Activated T-cell treated with anti-CD3 and anti-CD28 coated beads for 24 hours (primary cell): Measurements from ENCODE around the gene S100A3.

Experiments
- DNase-seq: peaks from one replicate; pipeline ENCODE4 v3.0.0-alpha.2; 2020; ENCODE audit warnings: low read depth

S100A3 gene

DNA sequence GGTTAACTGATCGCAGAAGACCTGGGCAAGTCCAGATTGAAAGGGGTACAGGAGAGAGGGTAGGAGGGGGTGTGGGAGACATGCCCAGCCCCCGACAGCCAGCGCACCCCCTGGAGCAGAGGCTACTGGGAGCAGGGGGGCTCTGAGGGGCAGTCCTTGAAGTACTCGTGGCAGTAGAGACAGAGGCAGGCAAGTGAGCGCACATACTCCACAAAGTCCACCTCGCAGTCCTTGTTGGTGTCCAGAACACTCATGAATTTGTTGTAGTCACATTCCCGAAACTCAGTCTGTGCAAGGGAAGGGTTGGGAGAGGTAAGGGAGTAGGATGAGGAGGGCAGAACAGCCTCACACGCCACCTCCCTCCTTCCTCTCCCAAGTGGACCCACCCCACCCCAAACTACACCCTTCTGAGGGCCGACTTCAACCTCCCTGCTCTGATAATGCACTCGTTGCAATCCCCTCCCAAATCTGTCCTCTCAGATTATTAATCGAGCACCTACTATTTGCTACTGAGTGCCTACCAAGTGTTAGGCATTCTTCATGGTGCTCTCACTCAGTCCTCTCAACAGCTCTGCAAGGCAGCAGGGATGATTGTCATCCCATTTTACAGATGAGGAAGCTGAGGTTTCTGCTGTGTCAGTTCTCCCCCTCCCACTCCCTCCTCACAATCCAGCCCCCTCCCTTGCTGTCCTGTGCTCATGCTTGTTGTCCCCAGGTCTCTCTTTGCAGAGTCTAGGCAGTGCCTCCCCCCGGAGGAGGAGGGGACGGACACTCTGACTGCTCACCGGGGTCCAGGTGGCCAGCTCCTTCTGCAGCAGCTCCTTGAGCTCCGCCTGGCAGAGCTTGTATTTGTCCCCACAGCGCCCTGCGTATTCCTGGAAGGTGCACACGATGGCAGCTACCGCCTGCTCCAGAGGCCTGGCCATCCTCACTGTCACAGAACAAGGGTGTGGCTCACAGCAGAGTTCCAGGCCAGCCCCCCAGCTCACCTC lies 1.2 kb downstream of the S100A3 start:
- DNase-seq = no peak

DNA sequence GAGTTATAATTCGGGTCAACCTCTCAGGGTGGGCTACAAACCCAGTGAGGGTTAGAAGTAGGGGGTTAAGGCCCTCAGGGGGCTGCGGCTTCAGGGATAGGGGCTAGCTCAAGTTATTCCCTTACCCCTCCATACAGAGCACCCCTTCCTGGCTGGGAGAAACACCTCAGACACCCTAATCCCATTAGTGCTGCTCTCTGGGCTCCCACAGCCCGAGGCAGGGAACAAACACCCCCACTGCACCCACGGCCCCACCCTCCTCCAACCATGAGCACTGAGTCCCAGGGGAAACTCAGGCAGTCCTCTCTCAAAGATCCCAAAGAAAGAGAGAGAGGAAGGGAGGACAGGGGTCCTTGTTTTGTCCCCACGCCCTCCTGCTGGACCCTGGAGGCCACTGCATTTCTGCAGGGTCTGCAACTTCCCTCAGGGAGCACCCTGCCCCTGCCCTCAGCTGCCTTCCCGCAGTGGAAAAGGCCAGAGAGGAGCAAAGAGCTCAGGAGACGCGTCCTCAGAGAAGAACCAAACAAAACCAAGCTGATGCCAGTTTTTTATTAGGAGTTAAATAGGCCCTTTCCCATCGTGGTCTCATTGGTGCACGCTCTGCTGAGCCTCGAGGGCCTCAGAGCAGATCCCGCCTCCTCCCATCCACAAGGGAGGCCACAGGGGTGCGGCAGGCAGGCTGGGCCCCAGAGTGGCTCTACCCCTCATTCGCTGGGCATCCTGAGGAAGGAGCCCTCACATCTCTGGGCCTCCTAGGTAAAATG lies 2.1 kb downstream of the S100A3 start:
- no peak for DNase-seq

DNA sequence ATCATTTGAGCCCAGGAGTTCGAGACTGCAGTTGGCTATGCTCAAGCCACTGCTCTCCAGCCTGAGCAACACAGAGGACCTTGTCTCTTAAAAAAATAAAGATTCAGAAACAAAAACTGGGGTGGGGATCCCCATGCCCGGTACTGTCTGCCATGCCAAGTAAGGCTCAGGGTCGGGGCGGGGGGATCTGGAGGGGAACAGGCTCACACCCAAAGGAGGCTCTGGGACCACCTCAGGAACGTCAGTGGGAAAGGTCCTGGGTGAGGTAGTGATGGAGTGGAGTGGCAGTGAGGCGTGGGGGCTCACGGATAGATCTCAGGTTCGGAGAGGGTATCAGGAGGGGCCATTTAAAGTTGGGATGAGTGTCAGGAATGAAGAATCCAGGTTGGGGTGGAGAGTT lies 2.7 kb downstream of the S100A3 start:
- no peak for DNase-seq

DNA sequence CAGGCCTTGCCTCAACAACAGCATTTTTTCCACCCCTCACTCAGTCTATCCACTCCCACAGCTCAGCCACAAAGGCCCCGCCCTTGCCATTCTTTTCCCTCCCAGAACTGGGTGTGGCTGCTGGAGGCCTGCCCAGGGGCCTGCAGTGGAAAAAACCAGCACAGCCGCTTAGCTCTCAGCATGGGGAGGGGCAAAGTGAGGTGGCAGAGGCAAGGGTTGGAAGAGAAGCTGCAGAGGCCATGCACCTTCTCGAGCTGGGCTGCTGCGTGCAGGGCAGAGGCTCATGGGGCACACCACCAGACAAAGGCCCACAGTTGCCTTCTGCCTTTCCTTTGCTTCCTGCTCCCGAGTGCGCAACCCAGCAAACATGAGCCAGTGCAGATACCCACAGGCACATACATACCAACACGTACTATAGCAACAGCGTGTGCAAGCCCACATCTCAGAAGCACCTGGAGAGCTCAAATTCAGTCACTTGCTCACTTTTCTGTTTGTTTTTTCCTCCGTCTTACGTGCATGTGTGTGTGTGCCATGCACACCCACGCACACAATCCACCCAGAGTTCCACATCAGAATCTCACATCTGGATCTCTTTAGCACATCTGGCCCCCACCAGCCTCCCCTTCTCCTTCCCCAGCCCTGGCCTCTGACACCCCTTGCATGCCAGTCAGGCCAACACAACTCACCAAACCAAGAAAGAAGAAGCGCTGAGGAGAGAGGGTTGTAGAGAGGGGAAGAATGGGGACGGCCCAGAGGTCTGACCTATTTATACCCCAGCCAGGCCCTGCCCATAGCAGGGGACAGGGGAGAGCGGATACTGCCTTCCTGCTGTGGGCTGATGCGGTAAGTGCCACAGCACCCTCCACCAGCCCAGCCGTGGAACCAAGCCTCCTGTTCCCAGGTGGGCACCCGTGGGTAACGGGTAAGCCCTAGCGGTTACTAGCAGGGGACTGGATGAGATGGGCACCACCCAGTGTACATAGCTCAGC lies 3.7 kb downstream of the S100A3 start, which contains the start of gene S100A4:
Gene S100A4, minus strand, starts transcription at position 740 of the 989 bp plus-strand sequence. CDS start 1,012 bp downstream, outside the sequence.
- DNase-seq = peak; percentile 94

DNA sequence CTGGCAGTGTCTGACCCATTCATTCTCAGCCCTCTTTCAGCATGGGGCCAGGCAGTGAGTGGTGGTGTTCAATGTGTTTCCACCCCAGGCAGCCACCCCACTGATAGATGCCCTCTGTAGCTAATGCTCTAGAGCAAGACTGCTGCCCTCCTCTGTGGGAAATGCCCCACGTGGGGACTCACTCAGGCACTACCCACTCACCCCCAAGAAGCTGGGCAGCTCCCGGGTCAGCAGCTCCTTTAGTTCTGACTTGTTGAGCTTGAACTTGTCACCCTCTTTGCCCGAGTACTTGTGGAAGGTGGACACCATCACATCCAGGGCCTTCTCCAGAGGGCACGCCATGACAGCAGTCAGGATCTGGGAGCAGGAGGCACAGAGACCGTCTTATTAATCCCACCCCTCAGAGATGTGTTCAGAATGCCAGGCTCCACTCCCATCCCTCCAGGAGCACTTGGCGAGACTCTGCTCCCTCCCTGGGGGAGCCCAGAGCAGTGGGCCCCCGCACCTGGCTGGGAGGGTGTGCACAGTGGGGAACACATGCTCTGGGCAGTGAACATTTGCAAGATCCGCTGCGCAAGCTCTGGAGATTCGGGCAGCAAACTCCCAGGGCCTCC lies 4.5 kb downstream of the S100A3 start:
- no peak for DNase-seq

DNA sequence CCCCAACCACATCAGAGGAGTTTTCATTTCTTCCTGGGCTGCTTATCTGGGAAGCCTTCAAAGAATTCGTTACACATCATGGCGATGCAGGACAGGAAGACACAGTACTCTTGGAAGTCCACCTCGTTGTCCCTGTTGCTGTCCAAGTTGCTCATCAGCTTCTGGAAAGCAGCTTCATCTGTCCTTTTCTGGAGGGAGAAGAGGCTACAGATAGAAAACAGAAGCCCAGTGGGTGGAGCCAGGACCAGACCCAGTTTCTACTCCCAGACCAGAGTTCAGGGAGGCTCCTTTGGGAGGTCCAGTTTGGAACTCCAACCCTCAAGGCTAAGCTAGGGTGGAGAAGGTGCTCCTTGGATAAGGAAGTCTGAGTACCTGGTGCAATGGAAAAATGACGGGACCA lies 5.3 kb downstream of the S100A3 start:
- no peak for DNase-seq

DNA sequence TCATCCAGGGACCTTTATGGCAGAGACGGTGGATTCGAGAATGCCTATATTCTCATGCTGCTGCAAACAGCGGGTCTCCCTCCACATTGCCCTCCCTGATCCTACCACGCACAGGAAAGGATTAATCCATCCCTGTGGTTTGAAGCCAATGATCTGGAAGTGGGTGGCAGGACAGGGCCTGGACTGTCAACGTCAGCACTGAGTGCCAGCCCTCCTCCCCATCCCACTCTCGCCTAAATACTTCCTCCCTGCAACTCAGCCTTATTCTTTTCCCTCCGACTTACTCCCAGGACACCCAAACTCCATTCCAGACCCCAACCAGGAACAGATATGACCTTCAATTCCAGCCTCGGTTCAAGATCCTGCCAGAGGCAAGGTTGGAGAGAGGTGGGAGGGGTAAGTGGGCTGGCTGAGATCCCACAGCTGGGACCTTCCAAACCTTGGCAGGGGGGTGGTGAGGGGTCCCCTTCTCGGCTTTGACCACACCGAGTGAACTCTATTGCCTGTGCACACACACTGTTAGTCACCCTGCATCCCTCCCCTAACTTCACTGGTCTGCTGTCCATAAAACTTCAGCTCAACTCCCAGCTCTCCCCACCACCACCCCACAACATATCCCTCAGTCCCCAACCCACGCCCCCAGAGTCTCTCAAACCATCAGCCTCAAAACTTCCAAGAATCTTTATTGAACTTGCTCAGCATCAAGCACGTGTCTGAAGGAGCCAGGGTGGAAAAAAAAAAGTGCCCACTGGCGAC lies 5.9 kb downstream of the S100A3 start:
- DNase-seq = no peak

DNA sequence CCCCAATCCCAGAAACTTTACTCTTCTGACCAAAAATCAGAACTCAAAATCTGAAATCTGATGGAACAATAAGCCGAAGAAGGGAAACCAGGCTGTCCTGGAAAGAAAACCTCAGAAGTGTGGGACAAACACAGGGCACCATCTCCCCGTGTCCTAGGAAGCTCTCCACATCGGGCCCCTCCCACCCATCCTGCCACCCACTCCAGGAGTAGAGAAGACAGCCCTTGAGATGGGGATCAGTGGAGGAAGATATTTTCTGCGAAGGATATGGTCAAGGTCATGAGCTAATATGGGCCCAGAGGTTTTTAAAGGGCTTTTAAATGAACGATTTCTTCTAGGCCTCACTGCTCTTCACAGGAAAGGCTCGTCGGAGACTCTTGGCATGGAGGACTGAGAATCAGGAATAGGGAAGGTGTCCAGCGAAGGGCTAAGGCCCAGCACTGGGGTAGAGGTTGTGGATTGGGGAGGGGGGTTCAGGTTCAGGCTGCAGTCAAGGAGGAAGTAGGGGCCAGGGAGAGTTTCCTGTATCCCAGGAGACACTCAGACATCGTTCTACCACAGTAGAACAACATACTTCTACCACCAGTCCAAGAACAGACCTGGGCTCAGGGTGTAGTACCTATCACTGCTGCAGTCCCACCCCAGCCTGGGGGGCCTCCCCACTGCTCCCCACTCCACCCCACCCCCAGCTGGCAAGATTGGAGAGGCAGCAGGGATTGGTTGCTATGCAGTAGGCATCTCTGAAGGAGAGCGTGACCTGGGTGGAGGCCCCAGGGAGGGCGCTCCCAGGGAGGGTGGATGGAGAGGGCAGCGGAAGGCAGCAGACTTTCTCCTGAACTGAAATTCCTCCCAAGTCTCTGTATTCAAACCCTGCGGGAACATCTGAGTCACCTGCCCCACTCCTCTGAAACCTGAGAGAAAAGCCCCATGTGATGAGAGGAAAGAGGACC lies 7.1 kb downstream of the S100A3 start:
- DNase-seq = no peak

DNA sequence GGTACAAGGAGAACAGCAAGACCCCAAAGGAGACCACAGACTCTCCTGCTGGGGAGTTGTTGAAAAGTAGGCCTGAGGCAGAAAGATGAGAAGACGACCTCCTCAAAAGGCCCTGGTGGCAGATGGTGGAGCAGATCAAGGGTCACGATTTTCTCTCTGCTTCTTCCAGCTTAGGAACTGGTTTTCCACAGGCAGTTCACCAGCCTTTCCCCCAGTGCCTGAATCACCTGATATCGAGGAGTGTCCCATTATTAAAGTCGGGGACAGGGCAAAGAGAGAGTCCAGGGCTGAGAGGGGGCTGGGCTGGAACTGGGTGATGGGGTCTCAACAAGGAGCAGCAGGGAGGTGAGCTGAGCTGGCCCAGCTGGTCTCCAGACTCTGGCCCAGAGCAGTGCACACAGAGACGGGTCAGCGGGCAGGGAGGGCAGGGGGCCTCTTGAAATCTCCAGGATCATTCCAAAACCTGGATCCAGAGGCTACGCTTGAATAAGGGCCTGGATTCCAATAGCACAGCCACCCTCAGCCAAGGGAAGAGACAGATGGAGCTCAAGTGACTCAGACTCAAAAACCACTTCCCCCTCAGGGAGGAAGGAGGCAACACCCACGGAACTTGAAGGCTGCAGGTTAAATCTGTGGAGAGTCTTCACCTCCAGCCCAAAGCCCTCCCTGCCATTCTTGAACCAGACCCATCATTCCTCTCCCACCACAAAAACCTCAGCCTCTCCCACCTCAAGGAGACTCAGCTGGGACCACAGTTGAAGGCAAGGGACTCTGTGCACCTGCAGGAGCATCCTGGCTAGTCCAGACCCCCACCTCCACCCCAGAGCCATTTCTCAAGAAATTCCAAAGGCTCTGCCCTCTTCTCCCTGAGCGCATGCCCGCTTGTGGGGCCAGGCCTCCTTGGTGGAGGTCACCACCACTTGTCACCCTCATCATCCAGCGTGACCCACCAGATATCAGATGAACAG lies 8.4 kb downstream of the S100A3 start, which contains the start of gene S100A5:
Gene S100A5, minus strand, starts transcription at position 541 of the 968 bp plus-strand sequence. CDS start 743 bp downstream, outside the sequence.
- DNase-seq = peak; percentile 38

DNA sequence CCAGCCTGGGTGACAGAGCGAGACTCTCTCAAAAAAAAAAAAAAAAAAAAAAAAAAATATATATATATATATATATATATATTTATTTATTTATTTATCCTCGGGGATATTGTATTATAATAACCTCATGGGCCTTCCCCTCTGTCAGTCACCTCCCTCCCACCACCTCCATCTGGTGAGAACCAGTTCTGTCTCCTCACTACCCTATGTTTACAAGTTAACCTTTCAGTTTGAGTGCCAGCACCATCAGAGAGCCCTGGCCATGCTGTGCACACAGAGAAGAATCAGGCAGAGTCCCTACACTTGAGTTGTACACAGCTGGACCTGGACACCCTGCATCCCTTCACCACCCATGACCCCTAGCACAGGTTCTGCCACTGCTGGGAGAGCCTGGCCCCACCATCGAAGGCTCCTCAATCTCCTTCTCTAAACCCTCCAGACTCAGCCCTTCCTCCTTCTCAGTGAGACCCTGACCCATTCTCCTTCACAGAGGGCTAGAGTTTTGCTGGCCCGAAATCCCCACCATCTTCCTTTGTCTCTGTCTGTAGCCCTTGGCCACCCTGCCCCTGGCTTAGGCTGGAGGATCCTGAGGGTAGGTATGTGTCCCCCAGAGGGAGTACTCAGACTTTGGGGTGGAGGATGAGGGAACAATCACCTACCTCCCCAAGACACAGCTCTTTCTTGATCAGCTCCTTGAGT lies 9.5 kb downstream of the S100A3 start:
- DNase-seq = no peak

DNA sequence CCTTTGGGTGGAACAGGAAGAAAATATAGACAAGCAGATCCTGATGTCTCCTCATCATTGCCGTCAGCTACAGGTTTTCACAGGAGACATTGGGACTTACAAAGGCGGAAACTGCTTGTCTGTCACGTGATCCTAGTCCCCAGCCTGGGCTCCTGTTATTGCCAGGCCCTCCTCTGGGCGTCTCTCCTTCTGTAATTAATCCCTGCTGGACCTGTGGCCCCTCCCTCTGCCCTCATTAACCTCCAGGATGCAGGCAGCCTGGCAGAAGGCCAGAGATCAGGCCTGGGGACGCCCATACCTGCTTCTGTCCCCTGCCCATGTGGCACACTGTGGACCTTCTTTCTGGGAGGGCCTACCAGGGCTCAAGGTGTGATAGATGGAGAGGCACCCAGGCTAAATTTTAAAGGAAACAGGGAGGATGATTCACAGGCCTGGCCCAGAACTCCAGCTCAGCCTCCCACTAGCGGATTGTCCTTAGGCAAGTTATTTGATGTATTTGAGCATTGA lies 10.7 kb downstream of the S100A3 start:
- DNase-seq = no peak

DNA sequence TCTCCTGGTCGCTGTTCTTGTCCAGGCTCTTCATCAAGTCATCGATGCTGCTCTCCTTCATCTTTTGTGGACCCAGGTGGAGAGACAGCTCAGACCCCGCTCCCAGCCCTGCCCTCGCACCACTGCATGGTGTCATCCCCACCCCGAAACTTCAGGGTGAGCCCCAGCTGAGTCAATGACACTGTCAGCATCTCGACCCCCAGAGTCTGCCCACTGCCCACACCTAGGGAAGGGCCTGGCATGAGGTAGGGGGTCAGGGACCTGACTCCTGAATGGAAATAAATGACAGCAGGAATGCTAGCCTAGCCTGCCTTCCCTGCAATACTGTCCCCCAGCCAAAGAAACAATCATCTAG lies 11.7 kb downstream of the S100A3 start:
- DNase-seq = no peak

DNA sequence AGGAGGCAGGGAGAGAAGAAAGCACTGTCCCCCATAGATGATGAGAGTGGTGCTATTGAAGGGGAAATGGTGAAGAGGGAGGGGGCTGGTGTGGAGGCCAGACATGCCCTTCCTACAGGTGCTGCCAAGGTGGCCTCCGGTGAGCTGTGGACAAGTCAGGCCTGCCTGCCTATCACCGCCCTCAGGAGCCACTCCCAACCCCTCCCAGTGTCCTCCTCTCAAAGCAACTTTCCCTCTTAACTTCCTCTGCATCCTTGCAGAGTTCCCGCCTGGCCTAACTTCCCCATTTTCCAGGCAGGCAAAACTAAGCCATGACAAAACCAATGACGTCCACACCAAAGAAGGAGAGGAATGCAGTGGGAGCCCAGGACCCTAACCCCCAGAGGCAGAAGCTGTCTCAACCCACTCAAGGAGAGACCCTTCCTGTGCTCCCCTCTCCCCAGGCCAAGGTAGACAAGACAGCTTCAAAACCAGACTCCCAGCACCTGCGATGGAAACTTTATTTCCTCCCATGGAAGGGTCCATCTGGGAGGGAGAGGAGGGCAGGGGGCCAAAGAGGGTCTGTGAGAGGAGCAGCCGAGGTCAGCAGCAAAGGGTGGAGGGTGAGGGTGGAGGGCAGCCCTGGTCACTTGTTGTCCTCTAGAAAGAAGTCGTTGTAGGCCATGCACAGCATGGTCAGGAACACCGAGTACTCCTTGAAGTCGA lies 12.2 kb downstream of the S100A3 start:
- no peak for DNase-seq

DNA sequence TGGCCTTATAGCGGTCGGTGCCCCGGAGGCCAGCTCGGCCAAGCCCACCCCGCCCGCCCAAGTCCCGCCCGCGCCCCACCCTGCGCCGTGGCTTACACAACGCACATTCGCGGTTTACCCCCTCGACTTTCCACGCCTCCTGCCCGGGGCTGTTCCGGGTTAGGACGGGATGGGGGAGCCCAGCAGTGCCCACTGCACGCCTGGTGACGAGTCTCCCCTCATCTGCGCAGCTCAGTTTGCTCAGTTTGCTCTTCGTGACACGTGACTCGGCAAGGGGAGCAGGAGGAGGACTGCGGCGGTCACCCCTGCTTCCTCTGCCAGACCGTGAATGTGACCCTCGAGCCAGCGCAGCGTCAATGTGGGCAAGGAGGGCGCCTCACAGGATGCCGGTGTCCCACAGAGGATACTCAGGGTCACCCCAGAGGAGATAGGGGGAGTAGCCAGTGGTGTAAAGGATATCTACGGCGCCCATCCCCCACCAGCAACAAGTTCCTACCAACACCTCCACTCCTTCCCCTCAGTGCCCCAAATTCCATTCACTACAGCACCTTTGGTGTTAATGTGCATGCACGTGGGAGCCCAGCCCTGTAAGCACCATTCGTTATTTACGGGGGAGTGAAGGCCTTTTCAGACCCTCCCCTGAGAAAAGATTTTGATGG lies 12.9 kb downstream of the S100A3 start:
- peak; percentile 80 for DNase-seq

DNA sequence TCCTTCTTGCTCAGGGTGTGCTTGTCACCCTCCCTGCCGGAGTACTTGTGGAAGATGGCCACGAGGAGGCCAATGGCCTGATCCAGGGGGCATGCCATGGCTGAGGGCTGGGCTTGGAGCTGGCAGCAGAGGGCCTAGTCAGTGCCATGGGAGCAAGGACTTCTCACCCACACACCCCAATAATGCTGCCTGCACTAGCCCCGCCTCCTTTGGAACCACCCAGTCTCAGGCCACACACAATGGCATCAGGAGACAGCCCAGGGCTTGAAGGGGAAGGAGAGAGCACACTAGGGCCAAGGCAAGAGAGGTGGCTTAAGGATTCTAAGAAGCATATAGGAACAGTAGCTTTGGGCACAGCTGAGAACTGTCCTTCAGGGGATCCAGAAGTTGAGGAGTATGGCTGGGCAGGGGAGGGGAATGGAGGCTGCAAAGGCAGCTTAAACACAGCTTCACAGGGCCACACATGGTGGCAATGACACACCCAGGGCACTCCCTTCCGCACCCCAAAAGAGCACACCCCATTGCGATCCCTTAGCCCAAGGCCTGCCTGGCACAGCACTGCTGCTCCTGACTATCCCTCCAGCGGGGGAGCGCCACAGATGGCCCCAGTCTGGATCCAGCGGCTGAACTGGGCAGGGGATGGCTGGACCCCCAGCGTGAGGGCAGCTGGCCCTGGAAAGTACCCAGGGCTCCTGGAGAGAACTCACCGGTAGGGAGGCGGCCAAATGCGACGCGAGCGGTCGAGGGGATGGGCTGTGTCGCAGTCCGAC lies 13.6 kb downstream of the S100A3 start, which contains the start of gene S100A6:
Gene S100A6, minus strand, starts transcription at position 750 of the 770 bp plus-strand sequence. Its CDS starts 652 bp downstream, at position 98.
- DNase-seq = no peak
